Stimulated activated CD8-positive, alpha-beta memory T cell treated with anti-CD3 and anti-CD28 coated beads, Interleukin-4, amount 100 ng/mL, for 4 hours (primary cell): ENCODE measurements around the gene ADORA2B.

Source experiments
- DNase-seq, 2 donors: peaks; one replicate each; pipeline ENCODE4 v3.0.0-alpha.2; 2020; ENCODE audit warnings: low read depth in 2 of 2, low spot score in 1 of 2

ADORA2B gene

GRCh38 chr17:15952916-15953790 lies 8.2 kb downstream of the ADORA2B start:
- DNase-seq: no peak

GRCh38 chr17:15954222-15954621 lies 9.3 kb downstream of the ADORA2B start:
- DNase-seq: no peak

GRCh38 chr17:15955793-15956541 lies 11.0 kb downstream of the ADORA2B start:
- DNase-seq: no peak

- no peak for DNase-seq
These were observed 12.3 kb downstream of the ADORA2B start for GRCh38 chr17:15957206-15957605.

GRCh38 chr17:15957608-15958307 lies 12.8 kb downstream of the ADORA2B start:
- no peak for DNase-seq

- no peak for DNase-seq
These were observed 13.5 kb downstream of the ADORA2B start for GRCh38 chr17:15958484-15958854.

- no peak for DNase-seq
These were observed 18.8 kb downstream of the ADORA2B start for GRCh38 chr17:15963670-15964110.

GRCh38 chr17:15965528-15965927 lies 20.6 kb downstream of the ADORA2B start:
- no peak for DNase-seq

GRCh38 chr17:15966183-15966878 lies 21.4 kb downstream of the ADORA2B start:
- no peak for DNase-seq

- DNase-seq: no peak
These were observed 21.9 kb downstream of the ADORA2B start for GRCh38 chr17:15966879-15967248.

GRCh38 chr17:15967706-15968399 lies 22.9 kb downstream of the ADORA2B start:
- DNase-seq: no peak

- no peak for DNase-seq
These were observed 24.5 kb downstream of the ADORA2B start for GRCh38 chr17:15969463-15969862.

- DNase-seq: no peak
These were observed 25.6 kb downstream of the ADORA2B start for GRCh38 chr17:15970500-15970899.

- DNase-seq: no peak
These were observed 26.3 kb downstream of the ADORA2B start for GRCh38 chr17:15971098-15971678.

GRCh38 chr17:15971882-15972281 lies 27.0 kb downstream of the ADORA2B start:
- no peak for DNase-seq

- no peak for DNase-seq
These were observed 27.6 kb downstream of the ADORA2B start for GRCh38 chr17:15972497-15972951.

- no peak for DNase-seq
These were observed 28.1 kb downstream of the ADORA2B start for GRCh38 chr17:15973016-15973415.

GRCh38 chr17:15973834-15974233 lies 28.9 kb downstream of the ADORA2B start:
- no peak for DNase-seq

GRCh38 chr17:15977894-15978293 lies 33.0 kb downstream of the ADORA2B start:
- DNase-seq: no peak

- DNase-seq: no peak
These were observed 33.7 kb downstream of the ADORA2B start for GRCh38 chr17:15978606-15979005.
